Measurements from ENCODE around the gene GABRR1. TPM values are rescaled to one million over a fixed set of nuclear protein-coding genes. Genes with fewer than 3 reads are reported as not detected.

Gene GABRR1
- total RNA-seq, 1 experiment from 2014 or later, result 0.33 TPM

DNA sequence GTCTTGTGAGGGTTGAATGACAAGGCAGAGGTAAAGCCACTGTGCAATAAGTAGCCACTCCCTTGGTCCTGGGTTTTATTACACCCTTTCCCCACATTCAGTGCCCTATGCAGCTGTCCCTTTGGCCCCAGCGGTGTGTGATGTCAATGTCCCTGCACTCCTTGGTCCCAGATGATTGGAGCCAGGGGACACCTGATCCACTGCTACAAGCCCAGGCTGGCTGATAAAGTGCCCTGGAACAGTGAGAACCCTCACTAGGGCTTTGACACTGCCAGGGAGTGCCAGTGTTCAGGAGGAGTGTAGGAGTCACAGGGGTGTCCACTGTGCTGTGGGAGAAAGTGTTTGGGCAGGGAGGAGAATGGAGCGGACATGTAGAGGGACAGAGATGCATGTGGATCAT is 30.4 kb downstream of the GABRR1 start:
- H4K91ac ChIP-seq (ENCODE audit: insufficient read length, low read depth, low read length), result no peak overlapping the region
- no peak overlapping the region for H3K23ac ChIP-seq (ENCODE audit: insufficient read length, low read depth, low read length)
- H3T11ph ChIP-seq (ENCODE audit: low read length), result no peak overlapping the region
- Mint-ChIP-seq H3K27me3 (ENCODE audit: low read depth) (no peaks in the 10 kb centered on the region; the same call in none of the 2 replicates), H3K4me3 (no peak overlapping the region), H3K4me1 (peaks cover 12 to 15% of the 10 kb centered on the region in 2 experiments), H3K27ac (peak overlapping the region in 1 of 3 experiments; percentile 62; a peak in 2 of 7 replicates), H3K36me3 (ENCODE audit: insufficient read depth in 1 of 3, low read depth in 3 of 3) (no peaks in the 10 kb centered on the region), H3K9me3 (no peaks in the 10 kb centered on the region)
- no peak overlapping the region for H4K8ac ChIP-seq (replicated peaks; ENCODE audit: insufficient read length, low read depth, low read length)
- no peak overlapping the region for H3K4ac ChIP-seq (ENCODE audit: low read depth, low read length)
- H3K27me3 ChIP-seq (ENCODE audit: insufficient read depth, low read length), result no peaks in the 10 kb centered on the region
- no peak overlapping the region for H3K4me2 ChIP-seq (ENCODE audit: insufficient read depth, insufficient read length, low read length)
- H3K4me1 ChIP-seq (ENCODE audit: insufficient read depth, low read length), result peaks cover 6% of the 10 kb centered on the region
- H3K14ac ChIP-seq (ENCODE audit: insufficient read depth, low read length), result no peak overlapping the region; the same call in 1 of the 2 replicates
- no CpG with 5 or more reads among the region's 2 CpGs for WGBS (ENCODE audit: extremely low coverage, insufficient read length, low lambda C conversion rate)
- H4K20me1 ChIP-seq (ENCODE audit: control insufficient read depth, insufficient read depth, insufficient read length), result no peaks in the 10 kb centered on the region
- H3K79me2 ChIP-seq (ENCODE audit: insufficient read depth, low read length), result no peaks in the 10 kb centered on the region
- no peak overlapping the region for H3K27ac ChIP-seq (ENCODE audit: insufficient read length, low read depth, low read length)
- DNase-seq, result no peak
- H2AFZ ChIP-seq (ENCODE audit: low read length), result no peak overlapping the region
- H2BK5ac ChIP-seq (ENCODE audit: insufficient read length, low read length), result no peak overlapping the region
- no peaks in the 10 kb centered on the region for H3K23me2 ChIP-seq (ENCODE audit: insufficient read length, low read depth, low read length, poor library complexity, severe bottlenecking)
- no peak overlapping the region for H4K5ac ChIP-seq (ENCODE audit: insufficient read length, low read depth, low read length)
- H3K9ac ChIP-seq (ENCODE audit: extremely low read depth, insufficient read length, low read length), result no peak overlapping the region
- no peak overlapping the region for H2BK20ac ChIP-seq (ENCODE audit: low read depth, low read length, poor library complexity, severe bottlenecking)
- no peak overlapping the region for H2BK15ac ChIP-seq (ENCODE audit: low read depth, low read length)
- no peak overlapping the region for H3K56ac ChIP-seq (ENCODE audit: insufficient read length, low read depth, low read length)
- no peak overlapping the region for H2BK120ac ChIP-seq (ENCODE audit: low read depth, low read length, poor library complexity, severe bottlenecking)
- H3K18ac ChIP-seq (ENCODE audit: insufficient read length, low read depth, low read length), result no peak overlapping the region
- H3K79me1 ChIP-seq (ENCODE audit: insufficient read depth, low read depth, low read length, poor library complexity, severe bottlenecking), result no peaks in the 10 kb centered on the region
- H2AK5ac ChIP-seq (ENCODE audit: insufficient read length, low read length), result no peak overlapping the region
- TF ChIP-seq, protein P1, sequence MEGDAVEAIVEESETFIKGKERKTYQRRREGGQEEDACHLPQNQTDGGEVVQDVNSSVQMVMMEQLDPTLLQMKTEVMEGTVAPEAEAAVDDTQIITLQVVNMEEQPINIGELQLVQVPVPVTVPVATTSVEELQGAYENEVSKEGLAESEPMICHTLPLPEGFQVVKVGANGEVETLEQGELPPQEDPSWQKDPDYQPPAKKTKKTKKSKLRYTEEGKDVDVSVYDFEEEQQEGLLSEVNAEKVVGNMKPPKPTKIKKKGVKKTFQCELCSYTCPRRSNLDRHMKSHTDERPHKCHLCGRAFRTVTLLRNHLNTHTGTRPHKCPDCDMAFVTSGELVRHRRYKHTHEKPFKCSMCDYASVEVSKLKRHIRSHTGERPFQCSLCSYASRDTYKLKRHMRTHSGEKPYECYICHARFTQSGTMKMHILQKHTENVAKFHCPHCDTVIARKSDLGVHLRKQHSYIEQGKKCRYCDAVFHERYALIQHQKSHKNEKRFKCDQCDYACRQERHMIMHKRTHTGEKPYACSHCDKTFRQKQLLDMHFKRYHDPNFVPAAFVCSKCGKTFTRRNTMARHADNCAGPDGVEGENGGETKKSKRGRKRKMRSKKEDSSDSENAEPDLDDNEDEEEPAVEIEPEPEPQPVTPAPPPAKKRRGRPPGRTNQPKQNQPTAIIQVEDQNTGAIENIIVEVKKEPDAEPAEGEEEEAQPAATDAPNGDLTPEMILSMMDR (conservative IDR thresholded peaks at IDR 0.05), result no peak
- H2BK12ac ChIP-seq (ENCODE audit: insufficient read length, low read depth, low read length), result no peak overlapping the region
- no peaks in the 10 kb centered on the region for H3K9me3 ChIP-seq (ENCODE audit: control insufficient read depth, low read depth, low read length)
